SU-DHL-6 (cell line): ENCODE data around the gene UBE2J2.

Source experiments
- CTCF ChIP-seq: fragments of 200-600 bp; sonication (generic); IDR thresholded peaks from one replicate; pipeline ENCODE4 v1.5.1; 2017; ENCODE audit warnings: antibody characterized with exemption, mild to moderate bottlenecking, low read length, moderate library complexity; ENCODE audit not compliant: insufficient read depth, poor library complexity, severe bottlenecking
- EZH2phosphoT487 ChIP-seq: fragments of 200-600 bp; sonication (generic), shearing (Covaris generic); conservative IDR thresholded peaks from 2 replicates; pipeline ENCODE4 v1.6.1; 2018; ENCODE audit warnings: mild to moderate bottlenecking, antibody characterized with exemption, low read length, moderate library complexity, mixed read lengths

GRCh38 chr1:1259119-1259488 lies 14.6 kb downstream of the UBE2J2 start:
- TF ChIP-seq CTCF: no peak
- TF ChIP-seq EZH2phosphoT487: no peak
